Kidney tubule cell (primary cell): ENCODE results near the gene MTARC1.
A peak's percentile ranks its signal among the peaks of the same experiment; 100 is the strongest.

Experiments
- DNase-seq: peaks from one replicate; pipeline ENCODE4 v3.0.0-alpha.2; 2018; ENCODE audit warnings: low spot score

Gene MTARC1

DNA sequence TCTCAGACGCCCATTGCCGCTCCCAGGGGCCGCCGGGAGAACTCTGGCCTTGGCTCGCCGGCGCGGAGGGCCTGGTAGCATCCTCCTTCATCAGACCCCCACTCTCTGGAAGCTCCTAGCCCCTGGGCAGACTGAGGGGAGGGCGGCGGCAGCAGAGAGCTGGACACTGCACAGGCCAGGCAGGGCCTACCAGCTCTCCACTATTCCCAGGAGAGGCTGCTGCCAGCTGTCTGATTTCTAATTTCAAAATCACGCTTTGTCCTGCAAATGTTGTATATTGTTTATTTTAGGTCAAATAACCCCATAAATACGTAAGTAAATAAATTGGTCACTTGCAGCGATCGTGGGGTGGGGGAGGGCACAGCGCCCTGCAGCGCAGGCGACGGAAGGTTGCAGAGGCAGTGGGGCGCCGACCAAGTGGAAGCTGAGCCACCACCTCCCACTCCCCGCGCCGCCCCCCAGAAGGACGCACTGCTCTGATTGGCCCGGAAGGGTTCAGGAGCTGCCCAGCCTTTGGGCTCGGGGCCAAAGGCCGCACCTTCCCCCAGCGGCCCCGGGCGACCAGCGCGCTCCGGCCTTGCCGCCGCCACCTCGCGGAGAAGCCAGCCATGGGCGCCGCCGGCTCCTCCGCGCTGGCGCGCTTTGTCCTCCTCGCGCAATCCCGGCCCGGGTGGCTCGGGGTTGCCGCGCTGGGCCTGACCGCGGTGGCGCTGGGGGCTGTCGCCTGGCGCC, at the start of gene MTARC1:
MTARC1 (plus strand) TSS at position 577 of the 732 bp plus-strand sequence; CDS start at position 609, 32 bp downstream.
- peak; percentile 73 for DNase-seq

DNA sequence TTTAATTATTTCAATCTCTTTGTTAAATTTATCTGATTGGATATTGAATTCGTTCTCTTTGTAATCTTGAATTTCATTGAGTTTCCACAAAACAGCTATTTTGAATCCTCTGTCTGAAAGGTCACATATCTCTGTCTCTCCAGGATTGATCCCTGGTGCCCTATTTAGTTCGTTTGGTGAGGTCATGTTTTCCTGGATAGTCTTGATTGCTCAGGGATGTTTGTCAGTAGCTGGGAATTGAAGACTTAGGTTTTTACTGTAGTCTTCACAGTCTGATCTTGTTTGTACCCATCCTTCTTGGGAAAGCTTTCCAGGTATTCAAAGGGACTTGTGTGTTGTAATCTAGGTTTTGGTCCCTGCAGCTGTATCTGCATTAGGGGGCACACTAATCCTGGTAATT, 45.4 kb upstream of the MTARC1 start:
- no peak for DNase-seq

DNA sequence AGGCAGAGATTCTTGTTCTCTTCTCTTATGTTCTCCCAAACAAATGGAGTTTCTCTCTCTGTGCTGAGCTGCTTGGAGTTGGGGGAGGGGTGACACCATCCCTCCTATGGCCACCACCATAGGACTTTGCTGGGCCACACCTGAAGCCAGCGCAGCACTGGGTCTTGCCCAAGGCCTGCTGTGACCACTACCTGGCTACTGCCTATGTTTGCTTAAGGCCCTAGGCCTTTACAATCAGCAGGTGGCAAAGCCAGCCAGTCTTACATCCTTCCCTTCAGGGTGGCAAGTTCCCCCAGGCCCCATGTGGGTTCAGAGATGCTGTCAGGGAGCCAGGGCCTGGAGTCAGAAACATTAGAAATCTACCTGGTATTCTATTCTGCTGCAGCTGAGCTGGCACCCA, 44.9 kb upstream of the MTARC1 start:
- no peak for DNase-seq

DNA sequence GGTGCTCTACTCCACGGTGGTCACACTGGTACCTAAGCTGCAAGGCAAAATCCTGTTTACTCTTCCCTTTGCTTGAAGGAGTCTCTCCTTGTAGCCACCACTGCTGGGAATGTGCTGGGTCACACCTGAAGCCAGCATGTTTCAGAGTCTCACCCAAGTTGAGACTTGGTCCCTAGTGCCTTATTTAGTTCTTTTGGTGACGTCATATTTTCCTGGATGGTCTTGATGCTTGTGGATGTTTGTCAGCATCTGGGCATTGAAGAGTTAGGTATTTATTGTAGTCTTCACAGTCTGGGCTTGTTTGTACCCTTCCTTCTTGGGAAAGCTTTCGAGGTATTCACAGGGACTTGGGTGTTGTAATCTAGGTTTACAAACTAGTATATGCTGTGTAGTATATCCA, 44.2 kb upstream of the MTARC1 start:
- no peak for DNase-seq

DNA sequence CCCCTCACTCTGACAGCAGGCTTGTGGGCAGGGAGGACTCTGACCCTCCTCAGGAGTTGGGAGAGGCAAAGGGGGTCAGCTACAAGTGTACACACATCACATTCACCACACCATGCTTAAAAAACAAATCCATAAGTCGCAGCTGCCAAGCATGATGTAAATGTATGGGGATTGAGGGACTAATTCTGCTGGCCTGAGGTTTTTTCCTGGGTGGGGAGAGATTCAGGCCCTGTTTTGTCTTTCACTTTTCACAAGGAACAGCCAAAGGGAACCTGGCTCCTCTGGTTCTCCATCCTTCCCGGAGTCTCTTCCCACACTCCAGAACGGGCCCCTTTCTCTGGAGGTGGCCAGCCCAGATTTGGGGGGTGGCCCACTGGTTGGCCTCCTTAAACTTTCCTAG, 39.9 kb upstream of the MTARC1 start:
- no peak for DNase-seq

DNA sequence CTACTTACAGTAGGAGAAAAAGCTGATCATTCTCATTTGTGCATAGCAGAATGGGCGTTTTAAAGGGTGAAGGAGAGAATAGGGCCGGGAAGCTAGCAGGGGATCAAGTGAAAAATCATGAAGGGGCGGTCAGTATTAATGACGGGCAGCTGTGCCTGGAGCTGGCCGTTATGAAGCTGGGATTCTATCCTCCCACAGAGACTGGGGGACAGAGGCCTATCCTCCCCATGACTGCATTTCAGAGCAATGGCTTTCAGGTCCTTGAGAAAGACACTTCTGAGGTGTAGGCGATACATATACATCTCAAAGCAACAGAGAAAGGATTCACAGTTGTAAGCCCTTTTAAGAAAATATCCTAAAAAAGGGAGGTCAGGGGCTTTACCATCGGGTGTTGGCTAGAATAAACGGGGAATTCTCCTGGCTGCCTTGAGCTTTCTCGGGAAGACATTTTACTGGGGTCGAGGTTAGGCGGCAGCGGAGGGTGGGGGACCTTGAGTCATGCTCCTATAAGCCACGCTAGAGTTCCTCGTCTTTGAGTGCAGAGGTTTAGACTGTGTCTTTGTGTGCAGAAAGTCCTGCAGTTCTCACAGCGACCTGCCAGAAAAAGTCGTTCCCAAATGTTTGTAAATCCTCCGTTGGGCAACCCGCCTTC, 39.1 kb upstream of the MTARC1 start:
- no peak for DNase-seq

DNA sequence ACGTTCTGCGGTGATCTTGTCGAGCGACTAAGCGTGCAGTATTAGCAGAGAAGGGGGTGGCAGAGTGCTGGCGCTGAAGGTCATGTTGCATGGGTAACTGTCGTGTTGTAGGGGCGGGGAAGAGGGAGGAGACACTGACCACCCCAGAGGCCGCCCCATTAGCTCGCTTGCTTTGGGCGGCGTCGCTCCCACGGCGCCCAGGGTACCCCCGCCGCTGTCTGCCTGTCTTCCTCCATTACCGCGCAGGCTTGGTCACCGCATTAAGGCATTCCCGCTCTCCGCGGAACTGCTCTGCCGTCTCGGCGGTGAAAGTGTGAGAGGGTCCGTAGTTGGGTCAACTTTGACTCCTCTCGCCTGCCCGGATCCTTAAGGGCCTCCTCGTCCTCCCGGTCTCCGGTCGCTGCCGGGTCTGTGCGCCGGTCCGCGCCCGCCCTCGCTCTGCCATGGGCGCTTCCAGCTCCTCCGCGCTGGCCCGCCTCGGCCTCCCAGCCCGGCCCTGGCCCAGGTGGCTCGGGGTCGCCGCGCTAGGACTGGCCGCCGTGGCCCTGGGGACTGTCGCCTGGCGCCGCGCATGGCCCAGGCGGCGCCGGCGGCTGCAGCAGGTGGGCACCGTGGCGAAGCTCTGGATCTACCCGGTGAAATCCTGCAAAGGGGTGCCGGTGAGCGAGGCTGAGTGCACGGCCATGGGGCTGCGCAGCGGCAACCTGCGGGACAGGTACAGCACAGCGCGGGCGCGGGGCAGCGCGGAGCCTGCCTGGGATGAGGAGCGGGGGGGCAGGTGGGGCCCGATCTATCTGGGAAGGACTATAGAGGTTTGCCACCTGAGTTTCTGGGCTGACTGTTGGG, 38.4 kb upstream of the MTARC1 start, which contains the start of gene MTARC2:
MTARC2 (plus strand) TSS at position 234 of the 846 bp plus-strand sequence; CDS start at position 444, 210 bp downstream.
- DNase-seq = peak; percentile 82

DNA sequence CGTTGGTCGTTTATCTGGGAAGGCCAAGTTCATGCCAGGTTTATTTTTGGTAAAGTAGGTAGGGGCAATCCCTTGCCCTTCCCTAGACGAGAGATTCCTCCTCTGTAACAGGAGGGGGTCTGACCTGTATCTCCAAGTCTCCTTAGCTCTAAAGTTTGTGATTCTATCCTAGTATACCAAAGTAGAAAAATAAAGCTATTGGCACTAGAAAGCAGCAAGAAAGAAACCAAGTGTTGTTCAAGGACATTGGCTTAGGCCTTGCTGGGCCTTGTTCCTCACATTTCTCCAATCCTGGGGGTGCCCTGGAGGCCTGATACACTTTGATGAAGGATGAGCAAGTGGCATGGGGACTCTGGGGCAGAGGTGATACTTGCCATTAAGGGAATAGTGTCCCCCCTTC, 37.8 kb upstream of the MTARC1 start:
- DNase-seq = peak; percentile 9

DNA sequence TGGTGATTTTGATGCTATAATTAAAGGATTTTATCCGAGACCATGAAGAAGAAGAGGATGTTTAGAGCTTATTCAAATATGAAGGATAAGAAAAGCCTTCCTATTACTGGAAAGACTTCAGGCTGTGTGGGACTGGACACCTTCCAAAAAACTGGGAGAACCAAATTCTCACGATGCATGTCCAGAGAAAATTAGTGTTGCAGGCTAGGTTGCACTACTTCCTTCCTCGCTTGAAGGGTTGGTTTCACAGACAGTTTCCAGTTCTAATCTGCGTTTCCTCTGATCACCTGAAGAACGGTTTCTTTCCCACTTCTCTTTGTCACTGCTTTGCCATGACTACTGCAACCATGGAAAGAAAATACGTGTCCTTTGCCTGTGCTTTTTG, 36.6 kb upstream of the MTARC1 start:
- peak; percentile 53 for DNase-seq

DNA sequence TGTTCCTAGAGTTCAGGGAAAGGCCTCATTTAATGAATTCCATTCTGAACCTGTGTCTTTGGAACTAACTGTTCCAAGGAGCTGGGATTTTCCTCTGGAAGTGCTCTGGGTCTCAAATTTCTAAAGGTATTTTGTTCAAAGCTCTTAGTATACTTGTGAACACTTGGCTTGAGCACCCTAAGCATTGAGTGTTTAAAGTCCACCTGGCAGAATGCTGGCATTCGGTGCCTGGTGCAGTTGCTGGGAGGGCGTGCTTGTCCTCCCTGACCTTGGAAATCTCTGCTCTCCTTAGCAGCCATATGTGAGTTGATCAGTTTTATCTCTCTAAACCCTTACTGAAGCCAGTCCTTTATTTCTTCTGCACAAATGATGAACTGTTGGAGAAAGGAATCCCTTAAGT, 35.6 kb upstream of the MTARC1 start:
- no peak for DNase-seq

DNA sequence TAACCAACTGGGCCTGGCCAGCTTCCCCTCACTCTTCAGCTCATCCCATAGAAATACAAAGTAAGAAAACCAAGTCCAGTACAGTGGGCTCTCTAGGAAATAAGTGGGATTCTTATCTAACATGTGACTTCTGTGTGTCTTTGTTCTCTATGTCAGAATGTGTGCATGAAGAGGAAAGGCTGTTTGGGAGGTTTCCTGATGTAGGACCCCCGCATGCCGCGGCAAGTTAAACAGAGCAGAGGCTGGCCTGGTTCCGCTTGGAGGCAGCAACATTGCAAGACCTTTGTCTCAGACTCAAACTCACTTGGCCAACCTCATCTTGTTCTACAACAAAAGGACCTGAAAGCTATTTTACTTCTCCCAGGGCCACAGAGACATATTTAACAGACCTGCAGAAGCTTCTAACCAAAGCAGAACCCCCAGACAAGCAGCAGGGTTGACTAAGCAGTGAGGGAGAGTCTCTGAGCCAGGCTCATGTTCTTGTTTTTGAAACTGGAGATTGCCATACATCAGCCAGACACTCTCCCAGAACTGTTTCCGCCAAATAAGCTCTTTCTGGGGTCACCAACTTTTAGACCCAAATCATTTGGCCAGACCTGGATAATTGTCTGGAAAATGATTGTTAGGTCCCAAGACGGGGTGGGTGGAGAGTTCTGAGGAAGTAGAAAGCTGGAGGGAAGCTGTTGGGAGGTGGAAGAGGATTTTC, 32.3 kb upstream of the MTARC1 start:
- no peak for DNase-seq

DNA sequence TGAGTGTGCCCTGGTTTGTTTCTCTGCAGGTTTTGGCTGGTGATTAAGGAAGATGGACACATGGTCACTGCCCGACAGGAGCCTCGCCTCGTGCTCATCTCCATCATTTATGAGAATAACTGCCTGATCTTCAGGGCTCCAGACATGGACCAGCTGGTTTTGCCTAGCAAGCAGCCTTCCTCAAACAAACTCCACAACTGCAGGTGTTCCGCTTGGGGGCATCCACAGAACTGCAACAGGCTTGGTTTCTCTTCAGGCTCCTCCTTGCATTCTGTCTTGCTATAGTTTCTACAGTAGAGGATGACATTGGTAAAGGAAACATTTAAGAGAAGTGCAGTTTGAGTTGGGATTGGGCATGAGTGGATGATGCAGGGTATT, 31.8 kb upstream of the MTARC1 start:
- no peak for DNase-seq

DNA sequence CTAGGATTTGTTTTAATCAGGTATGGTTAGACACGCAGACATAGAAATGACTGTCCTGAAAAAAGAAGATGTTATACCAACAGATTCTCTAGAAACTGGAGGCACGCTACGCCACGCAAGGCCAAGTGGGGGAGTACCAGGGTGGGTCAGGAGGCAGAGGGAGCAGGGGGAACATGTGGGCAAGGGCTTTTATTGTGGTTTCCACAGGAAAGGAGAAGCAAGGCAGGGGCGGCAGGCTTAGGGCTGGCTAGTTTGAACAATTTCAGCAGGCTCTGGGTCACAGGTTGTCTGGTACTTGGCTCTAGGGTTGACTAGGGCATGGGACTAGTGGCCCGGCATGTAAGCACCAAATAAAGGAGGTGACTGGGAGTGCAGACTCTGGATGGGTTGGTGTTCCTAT, 31.4 kb upstream of the MTARC1 start:
- no peak for DNase-seq

DNA sequence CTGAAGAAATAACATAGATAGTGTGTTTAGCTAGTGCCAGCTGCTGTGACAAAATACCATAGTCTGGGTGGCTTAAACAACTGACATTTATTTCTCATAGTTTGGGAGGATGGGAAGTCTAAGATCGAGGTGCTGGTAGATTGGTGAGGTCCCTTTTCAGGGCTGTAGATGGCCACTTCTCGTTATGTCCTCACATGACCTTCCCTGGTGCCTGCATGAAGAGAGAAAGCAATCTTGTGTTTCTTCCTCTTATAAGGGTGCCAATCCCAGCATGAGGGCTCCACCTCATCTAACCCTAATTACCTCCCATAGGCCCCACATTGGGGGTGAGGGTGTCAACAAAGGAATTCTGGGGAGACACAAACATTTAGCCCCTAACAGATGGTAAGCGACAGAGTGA, 29.3 kb upstream of the MTARC1 start:
- DNase-seq = no peak

DNA sequence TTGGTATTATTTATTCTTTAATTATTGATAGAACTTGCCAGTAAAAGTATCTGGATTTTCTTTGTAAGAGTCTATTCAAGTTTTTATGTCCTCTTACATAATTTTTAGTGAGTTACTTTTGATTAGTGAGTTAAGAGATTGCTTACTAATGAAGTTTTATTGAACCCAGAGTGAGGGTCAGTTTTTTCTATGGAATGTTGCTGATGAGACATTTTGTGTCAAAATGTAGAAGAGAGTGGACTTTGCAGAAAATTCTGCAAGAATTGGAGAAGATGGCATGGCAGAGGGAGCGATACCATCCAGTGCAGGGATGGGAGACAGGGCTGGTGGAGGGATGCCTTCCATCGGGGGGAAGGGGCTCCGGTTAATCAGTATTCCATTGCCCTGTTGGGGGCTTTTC, 27.6 kb upstream of the MTARC1 start:
- no peak for DNase-seq

DNA sequence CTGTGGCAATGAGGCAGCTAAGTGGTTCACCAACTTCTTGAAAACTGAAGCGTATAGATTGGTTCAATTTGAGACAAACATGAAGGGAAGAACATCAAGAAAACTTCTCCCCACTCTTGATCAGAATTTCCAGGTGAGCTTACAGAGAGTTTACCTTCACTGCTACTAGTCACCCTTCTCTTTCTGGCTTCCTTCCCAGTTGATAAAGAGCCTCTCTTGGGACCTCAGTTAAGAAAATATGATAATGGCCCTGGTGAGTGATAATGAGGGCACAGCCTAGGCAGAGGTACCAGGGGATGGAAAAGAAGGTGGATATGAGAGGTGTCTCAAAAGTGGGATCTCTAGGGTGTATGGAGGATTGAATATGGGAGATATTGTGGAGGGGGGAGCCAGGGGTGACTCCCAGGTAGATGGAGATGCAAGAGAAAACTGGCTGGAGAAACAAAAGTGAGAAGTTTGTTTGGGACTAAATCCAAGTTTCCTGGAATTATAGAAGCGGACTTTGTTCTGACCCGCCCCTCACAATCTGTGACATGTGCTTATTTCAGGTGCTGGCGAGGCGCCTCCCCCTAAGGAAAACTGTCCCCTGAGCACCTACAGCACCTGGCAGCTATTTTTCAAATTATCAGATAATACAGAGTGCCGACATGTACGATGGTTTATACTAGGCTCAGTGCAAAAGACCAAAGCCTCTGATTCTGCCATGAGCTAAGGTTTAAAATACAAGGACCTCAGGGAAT, 24.9 kb upstream of the MTARC1 start:
- DNase-seq = no peak

DNA sequence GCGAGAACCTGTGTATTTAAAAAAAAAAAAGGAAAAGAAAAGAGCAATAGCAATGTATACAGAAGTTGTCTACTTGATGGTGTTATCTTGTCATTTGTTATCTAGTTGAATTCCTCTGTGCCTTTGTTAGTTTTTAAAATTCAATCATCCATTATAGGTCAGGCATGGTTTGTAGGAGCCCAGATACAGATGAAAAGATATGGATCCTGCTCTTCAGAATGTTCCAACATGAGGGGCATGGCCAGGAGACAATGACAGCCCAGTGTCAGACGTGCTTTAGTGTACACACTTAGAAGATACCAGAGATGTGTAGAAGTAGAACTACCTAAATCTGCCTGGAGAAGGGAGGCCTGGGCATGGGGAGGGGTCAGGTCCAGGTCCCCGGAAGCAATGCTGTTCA, 22.0 kb upstream of the MTARC1 start:
- no peak for DNase-seq

DNA sequence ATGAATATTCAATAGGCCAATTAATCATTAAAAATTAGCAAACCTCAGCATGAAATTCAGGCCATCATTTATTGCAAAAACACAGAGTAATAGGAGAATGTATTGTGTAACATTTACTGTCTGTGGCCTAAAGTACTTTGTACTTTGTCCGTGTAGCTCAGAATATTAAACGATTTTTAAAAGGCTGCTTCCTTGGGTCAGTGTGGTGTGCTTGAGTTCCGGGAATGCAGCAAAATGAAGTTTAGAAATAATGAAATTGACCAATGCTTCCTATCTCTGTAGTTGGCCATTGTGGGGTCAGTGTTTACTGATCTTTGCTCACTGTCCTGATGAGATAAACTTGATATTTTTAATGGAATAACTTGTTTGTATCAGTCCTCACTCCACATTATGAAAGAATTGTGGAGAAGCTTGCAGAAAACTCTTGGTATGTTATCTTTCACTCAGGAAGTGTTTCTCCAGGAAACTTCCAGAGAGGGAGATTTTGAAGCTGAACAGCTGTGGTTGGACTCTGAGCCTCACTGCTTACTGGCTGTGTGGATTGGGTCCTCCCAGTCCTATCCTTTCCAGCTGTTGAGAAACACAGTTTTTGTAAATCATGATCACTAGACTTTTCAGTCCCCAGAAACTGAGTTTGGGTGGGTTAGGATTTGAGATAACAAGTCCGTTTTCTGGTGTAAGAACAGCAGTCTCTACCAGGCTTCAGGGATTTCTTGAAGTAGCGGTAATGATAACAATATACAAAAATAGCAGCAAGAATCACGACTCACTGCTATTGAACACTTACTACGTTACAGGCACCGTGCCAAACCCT, 19.2 kb upstream of the MTARC1 start:
- DNase-seq = no peak

DNA sequence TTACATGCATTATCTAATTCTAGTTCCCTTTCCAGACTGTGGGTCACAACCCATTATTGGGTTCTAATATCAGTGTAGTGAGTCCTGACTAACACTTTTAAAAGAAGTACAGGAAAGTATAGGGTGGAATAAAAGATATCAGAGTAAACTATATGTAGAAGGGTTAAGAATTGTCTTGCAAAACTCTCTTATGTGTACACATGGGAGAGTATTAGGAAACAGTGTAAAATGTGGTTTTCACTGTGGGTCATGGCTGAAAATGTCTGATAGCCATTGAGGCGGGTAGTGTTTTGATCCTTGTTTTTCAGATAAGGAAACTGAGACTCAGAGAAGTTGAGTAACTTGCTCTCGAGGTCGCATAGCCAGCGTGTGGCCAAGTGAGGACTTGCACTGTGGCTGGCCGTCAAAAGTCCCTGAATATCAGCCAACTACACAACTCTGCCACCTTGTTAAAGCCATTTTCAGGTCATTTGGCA, 18.5 kb upstream of the MTARC1 start:
- DNase-seq = no peak

DNA sequence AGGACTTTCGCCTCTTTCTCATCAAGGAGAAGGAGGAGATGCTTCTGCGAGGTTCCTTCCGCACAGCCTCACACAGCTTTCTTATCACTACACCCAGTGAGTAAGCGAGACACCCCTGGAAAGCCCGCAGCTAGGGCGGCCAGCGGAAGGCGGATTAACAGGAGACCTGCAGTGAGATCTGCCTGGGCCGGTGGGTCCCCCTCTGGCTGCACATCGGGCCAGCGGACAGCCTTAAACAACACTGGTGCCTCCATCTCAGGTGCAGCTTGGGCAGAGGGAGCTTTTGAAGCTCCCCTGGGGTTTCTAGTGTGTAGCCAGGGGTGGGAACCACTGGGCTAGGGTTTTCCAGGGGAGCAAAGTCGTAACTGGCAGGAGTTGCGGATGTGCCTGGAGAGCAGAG, 17.5 kb upstream of the MTARC1 start:
- DNase-seq = no peak
